ENCODE data around the gene ALG1. TPM values are rescaled to one million over a fixed set of nuclear protein-coding genes. Genes with fewer than 3 reads are reported as not detected.

The ALG1 gene
- polyA plus RNA-seq, 1 of the 3 experiments (the other 2 are of a cell fraction), result 27.0 TPM

- TF ChIP-seq REST (IDR thresholded peaks at IDR 0.05; ENCODE audit: low read depth, low read length) (peak; percentile 47; the same call in 1 of the 2 replicates), ELF1 (IDR thresholded peaks at IDR 0.05) (no peak), MXI1 (IDR thresholded peaks at IDR 0.05; ENCODE audit: low read depth, low read length) (peak; percentile 29), EP300 (IDR thresholded peaks at IDR 0.05; ENCODE audit: borderline replicate concordance in 1 of 2, low read depth in 1 of 2, low read length in 1 of 2) (no peak), FOSL2 (IDR thresholded peaks at IDR 0.05; ENCODE audit: borderline replicate concordance, low read depth) (no peak), GATA2 (CRISPR knock-in tag; IDR thresholded peaks at IDR 0.05) (no peak), POLR2AphosphoS5 (IDR thresholded peaks at IDR 0.05; ENCODE audit: low read depth, low read length) (peak; percentile 94), GABPA (IDR thresholded peaks at IDR 0.05; ENCODE audit: low read depth) (no peak), YY1 (IDR thresholded peaks at IDR 0.05; ENCODE audit: low read depth) (peak; percentile 98), SIN3A (IDR thresholded peaks at IDR 0.05; ENCODE audit: borderline replicate concordance, low read depth, low read length) (peak; percentile 64; the same call in 1 of the 2 replicates)
- TF ChIP-seq, protein P1, sequence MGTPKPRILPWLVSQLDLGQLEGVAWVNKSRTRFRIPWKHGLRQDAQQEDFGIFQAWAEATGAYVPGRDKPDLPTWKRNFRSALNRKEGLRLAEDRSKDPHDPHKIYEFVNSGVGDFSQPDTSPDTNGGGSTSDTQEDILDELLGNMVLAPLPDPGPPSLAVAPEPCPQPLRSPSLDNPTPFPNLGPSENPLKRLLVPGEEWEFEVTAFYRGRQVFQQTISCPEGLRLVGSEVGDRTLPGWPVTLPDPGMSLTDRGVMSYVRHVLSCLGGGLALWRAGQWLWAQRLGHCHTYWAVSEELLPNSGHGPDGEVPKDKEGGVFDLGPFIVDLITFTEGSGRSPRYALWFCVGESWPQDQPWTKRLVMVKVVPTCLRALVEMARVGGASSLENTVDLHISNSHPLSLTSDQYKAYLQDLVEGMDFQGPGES (IDR thresholded peaks at IDR 0.05; ENCODE audit: low read depth, low read length), result no peak
- TF ChIP-seq, protein P2, sequence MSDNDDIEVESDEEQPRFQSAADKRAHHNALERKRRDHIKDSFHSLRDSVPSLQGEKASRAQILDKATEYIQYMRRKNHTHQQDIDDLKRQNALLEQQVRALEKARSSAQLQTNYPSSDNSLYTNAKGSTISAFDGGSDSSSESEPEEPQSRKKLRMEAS (IDR thresholded peaks at IDR 0.05; ENCODE audit: low read depth), result no peak
Measured at GRCh38 chr16:5071681-5072333, at the start of gene ALG1 (continued).

GRCh38 chr16:5022521-5022920 is 49.1 kb upstream of the ALG1 start:
- H3F3A ChIP-seq (replicated peaks; ENCODE audit: insufficient read depth), result no peaks in the 10 kb centered on the region
- ChIA-PET POLR2A (no interaction called here), CTCF (no interaction called here)
- H4K20me1 ChIP-seq (ENCODE audit: insufficient read depth), result no peaks in the 10 kb centered on the region
- no peak overlapping the region for H3K4me2 ChIP-seq
- H3K36me3 ChIP-seq (replicated peaks in 1 of 2; ENCODE audit: control insufficient read depth in 1 of 2, insufficient read depth in 2 of 2, low read length in 1 of 2), result no peaks in the 10 kb centered on the region
- H3K4me1 ChIP-seq (ENCODE audit: control insufficient read depth in 1 of 2, insufficient read depth in 2 of 2, low read depth in 1 of 2, low read length in 1 of 2), result no peaks in the 10 kb centered on the region
- peaks cover 18% of the 10 kb centered on the region; the same call in 1 of the 2 replicates for H3K27me3 ChIP-seq (ENCODE audit: insufficient read depth)
- no peak overlapping the region for H3K4me3 ChIP-seq (ENCODE audit: low read depth in 2 of 2, low read length in 1 of 2)
- H2AFZ ChIP-seq (ENCODE audit: low read depth), result no peak overlapping the region
- no peaks in the 10 kb centered on the region for H3K79me2 ChIP-seq (ENCODE audit: insufficient read depth)
- WGBS (ENCODE audit: low lambda C conversion rate), result 36% methylated on average over 3 of the region's 6 CpGs
- H3K9me3 ChIP-seq, result no peaks in the 10 kb centered on the region
- no peaks in the 10 kb centered on the region for H3K9me2 ChIP-seq
- no peak for DNase-seq
- H3K9ac ChIP-seq, result no peak overlapping the region
- no peak overlapping the region for H3K27ac ChIP-seq (ENCODE audit: low read depth in 2 of 2, low read length in 1 of 2)
- no peak for TF ChIP-seq MEF2A (IDR thresholded peaks at IDR 0.05; ENCODE audit: borderline replicate concordance, low read depth)
- TF ChIP-seq, protein P3, sequence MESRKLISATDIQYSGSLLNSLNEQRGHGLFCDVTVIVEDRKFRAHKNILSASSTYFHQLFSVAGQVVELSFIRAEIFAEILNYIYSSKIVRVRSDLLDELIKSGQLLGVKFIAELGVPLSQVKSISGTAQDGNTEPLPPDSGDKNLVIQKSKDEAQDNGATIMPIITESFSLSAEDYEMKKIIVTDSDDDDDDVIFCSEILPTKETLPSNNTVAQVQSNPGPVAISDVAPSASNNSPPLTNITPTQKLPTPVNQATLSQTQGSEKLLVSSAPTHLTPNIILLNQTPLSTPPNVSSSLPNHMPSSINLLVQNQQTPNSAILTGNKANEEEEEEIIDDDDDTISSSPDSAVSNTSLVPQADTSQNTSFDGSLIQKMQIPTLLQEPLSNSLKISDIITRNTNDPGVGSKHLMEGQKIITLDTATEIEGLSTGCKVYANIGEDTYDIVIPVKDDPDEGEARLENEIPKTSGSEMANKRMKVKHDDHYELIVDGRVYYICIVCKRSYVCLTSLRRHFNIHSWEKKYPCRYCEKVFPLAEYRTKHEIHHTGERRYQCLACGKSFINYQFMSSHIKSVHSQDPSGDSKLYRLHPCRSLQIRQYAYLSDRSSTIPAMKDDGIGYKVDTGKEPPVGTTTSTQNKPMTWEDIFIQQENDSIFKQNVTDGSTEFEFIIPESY (IDR thresholded peaks at IDR 0.05; ENCODE audit: borderline replicate concordance, low read depth), result no peak
- TF ChIP-seq SIN3A (IDR thresholded peaks at IDR 0.05; ENCODE audit: borderline replicate concordance, low read depth, low read length), result no peak
- TF ChIP-seq EZH2phosphoT487 (IDR thresholded peaks at IDR 0.05; ENCODE audit: borderline replicate concordance, low read depth), result no peak
- TF ChIP-seq, protein P4, sequence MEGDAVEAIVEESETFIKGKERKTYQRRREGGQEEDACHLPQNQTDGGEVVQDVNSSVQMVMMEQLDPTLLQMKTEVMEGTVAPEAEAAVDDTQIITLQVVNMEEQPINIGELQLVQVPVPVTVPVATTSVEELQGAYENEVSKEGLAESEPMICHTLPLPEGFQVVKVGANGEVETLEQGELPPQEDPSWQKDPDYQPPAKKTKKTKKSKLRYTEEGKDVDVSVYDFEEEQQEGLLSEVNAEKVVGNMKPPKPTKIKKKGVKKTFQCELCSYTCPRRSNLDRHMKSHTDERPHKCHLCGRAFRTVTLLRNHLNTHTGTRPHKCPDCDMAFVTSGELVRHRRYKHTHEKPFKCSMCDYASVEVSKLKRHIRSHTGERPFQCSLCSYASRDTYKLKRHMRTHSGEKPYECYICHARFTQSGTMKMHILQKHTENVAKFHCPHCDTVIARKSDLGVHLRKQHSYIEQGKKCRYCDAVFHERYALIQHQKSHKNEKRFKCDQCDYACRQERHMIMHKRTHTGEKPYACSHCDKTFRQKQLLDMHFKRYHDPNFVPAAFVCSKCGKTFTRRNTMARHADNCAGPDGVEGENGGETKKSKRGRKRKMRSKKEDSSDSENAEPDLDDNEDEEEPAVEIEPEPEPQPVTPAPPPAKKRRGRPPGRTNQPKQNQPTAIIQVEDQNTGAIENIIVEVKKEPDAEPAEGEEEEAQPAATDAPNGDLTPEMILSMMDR (IDR thresholded peaks at IDR 0.05), result no peak
- no peak for TF ChIP-seq MXI1 (IDR thresholded peaks at IDR 0.05; ENCODE audit: low read depth, low read length)
- no peak for TF ChIP-seq NFIC (IDR thresholded peaks at IDR 0.05; ENCODE audit: borderline replicate concordance)
- TF ChIP-seq ELF1 (IDR thresholded peaks at IDR 0.05), result no peak
- TF ChIP-seq CHD2 (IDR thresholded peaks at IDR 0.05; ENCODE audit: low read length, partially characterized antibody), result no peak
- TF ChIP-seq RFX5 (IDR thresholded peaks at IDR 0.05; ENCODE audit: low read length), result no peak
- TF ChIP-seq RXRA (IDR thresholded peaks at IDR 0.05; ENCODE audit: borderline replicate concordance, low read depth), result no peak
- no peak for TF ChIP-seq JUND (IDR thresholded peaks at IDR 0.05)
- no peak for TF ChIP-seq TEAD4 (IDR thresholded peaks at IDR 0.05; ENCODE audit: borderline replicate concordance, insufficient read depth)
